NCI-H345 treated with DMSO at 0.1 percent for 48 hours (cell line): Measurements from ENCODE around the gene MTARC1.
A peak's percentile ranks its signal among the peaks of the same experiment; 100 is the strongest.

Source experiments
- DNase-seq: peaks from one replicate; lab custom pipeline; 2025; ENCODE audit not compliant: unreplicated experiment; lab: John Stamatoyannopoulos, UW

Gene MTARC1

GRCh38 chr1:220770245-220770913 lies 16.3 kb upstream of the MTARC1 start:
- no peak for DNase-seq

DNA sequence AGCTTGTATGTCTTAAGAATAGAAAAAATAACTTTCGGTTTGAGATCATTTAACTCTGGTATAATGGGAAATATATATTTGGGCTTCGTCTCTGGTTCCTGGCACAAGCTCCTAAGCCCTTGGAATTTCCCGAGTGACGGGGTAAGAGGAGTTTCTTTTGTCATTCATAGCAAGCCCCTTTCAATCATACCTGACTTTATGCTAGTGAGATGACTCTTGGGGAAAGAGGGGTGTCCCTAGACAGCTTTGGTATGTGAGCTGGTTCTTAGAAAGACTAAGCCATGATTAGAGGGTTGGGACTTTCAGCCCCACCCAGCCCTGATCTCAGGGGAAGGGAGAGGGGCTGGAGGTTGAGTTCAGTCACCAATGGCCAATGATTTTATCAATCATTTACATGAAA lies 13.9 kb upstream of the MTARC1 start:
- DNase-seq: no peak

DNA sequence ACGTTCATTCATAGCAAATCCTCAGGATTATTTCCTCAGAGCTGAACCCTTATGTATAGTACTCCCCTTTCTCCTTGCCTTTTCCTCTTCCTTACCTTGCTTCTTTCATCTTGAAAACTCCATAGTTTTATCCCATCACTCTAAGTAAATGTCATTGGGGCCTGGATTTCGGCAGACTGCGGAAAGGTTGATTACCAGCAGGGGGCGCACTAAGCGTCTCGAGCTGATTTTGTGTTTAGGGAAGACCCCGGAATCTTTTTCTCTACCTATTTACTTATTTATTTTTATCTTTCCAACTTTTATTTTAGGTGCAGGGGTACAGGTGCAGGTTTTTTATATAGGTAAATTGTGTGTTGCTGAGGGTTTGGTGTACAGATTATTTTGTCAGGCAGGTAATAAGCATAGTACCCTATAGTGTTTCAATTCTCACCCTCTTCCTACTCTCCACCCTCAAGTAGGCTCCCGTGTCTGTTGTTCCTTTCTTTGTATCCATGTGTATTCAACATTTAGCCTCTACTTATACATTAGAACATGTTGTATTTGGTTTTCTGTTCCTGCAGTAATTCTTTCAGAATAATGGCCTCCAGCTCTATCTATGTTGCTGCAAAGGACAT lies 11.4 kb upstream of the MTARC1 start:
- no peak for DNase-seq

- no peak for DNase-seq
Observed at GRCh38 chr1:220776254-220776653, 10.5 kb upstream of the MTARC1 start.

DNA sequence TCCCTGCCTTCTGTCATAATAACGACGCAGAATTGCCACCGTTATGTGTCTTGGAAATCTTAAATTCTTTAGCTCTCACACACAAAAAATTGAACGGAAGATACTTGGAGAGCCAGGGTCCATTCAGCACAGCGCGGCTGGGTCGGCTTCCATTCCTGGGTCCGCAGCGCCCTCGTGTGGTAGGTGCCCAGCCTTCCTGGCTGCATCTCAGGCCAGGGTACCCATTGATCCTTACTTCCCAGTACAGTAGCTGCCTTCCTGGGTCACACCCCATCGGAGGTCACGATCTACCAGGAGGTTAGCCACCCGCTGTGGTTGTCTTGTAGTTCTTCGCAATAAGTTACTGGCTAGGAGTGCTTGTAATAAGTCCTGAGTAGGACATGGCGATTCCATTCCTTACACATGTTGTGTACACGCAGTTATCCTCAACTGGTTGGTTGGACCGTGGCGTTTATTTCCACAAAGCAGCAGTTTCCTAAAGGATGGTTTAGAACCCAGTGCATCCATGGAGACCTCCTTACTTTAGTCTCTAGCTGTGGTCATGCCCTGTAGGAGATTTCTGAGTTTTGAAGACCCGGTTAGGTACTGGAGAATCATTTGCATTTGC lies 9.9 kb upstream of the MTARC1 start:
- DNase-seq: peak; percentile 61

- DNase-seq: no peak
Observed at GRCh38 chr1:220783453-220783852, 3.3 kb upstream of the MTARC1 start.

- no peak for DNase-seq
Observed at GRCh38 chr1:220784751-220785150, 2.0 kb upstream of the MTARC1 start.

GRCh38 chr1:220785166-220786056 lies 1.3 kb upstream of the MTARC1 start:
- DNase-seq: no peak

- no peak for DNase-seq
Observed at GRCh38 chr1:220786057-220786336, 716 bp upstream of the MTARC1 start.

- DNase-seq: peak; percentile 41
Observed at GRCh38 chr1:220787069-220787619, 431 bp downstream of the MTARC1 start.

- no peak for DNase-seq
Observed at GRCh38 chr1:220788900-220789299, 2.2 kb downstream of the MTARC1 start.

- no peak for DNase-seq
Observed at GRCh38 chr1:220789532-220790147, 2.9 kb downstream of the MTARC1 start.

GRCh38 chr1:220791285-220791684 lies 4.6 kb downstream of the MTARC1 start:
- DNase-seq: peak; percentile 11

DNA sequence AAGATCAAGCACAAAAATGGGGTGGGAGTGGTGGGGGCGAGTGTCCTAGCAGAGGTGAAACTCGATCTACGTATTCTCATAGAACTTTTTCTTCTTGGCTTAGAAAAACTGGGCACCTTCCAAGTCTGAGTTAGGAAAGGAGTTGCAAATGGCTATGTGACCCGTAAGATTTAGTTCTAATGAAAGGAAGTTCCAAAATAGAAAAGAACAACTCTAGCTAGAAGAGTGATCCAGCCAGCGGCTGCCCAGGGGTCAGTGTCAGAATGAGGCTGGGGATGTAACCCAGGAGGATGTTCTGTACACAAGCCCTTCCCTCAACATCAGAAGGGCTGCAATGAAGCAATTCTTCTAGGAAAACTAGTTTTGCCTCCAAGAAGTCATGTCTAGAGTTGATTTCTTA lies 5.2 kb downstream of the MTARC1 start:
- DNase-seq: no peak

GRCh38 chr1:220796530-220796929 lies 9.8 kb downstream of the MTARC1 start:
- no peak for DNase-seq

DNA sequence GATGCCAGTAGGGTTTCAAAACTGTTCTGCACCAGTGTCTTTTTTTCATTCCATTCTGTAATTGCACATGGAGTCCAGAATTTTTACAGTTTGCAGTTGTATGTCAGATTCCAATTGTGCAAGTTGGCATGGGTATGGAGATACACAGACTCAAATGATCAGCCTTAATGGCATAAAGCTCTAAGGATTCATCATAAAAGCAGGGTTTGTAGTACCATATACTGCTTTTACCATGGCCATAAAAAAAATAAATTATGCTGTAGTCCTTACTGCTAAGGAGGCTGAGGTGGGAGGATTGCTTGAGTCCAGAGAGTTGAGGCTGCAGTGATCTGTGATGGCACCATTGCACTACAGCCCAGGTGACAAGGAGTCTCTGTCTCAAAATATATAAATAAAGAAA lies 10.3 kb downstream of the MTARC1 start:
- DNase-seq: no peak

DNA sequence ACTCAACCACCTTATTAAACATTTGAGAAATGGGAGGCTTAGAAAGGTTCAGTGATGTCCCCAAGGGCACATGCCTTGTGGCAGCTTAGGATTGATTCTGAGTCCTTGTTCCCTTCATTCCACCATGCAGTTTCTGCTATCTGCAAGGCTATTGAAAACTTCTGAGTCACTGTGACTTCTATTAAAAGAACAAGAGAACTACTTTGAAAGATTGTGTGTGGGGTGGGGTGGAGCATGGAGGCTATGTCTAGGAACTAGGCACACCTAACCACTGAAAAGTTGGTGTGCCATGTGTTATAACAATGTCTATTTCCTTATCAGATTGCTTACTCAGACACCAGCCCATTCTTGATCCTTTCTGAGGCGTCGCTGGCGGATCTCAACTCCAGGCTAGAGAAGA lies 10.8 kb downstream of the MTARC1 start:
- DNase-seq: no peak

DNA sequence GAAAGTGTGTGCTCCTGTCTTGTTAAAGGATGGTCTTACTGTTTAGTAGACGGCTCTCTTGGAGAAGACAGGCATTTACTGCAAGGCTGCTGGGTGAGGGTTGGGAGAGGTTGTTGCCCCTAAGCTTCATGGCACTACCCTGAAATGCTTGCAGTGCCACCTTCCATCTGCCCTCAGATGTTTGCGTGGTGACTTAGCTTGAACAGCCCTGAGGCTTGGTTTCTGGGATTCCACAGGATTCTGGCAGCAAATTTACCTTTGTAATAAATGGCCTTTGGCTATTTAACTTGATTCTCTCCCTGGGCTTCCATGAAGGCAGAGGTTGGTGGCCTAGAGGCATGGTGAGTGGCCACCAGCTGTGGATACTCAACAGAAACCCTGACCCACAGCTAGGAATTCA lies 11.6 kb downstream of the MTARC1 start:
- DNase-seq: no peak

DNA sequence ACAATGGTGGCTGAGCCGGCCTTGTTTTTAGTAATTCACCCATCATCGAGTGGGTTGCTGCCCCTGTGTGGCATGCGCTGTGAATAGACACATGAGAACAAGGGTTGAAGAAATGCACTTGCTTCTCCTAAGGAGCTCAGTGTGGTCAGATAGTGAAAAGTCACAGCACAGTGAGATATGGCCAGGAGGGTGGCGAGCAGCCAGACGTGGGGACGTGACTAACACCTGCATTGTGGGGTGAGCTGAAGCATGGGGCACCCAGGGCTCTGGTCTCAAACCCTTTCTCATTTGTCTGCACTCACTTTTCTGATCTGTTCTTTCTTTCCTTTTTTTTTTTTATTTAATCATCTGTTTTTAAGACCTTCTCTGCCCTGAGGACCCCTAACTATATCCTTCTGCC lies 13.5 kb downstream of the MTARC1 start:
- DNase-seq: no peak

DNA sequence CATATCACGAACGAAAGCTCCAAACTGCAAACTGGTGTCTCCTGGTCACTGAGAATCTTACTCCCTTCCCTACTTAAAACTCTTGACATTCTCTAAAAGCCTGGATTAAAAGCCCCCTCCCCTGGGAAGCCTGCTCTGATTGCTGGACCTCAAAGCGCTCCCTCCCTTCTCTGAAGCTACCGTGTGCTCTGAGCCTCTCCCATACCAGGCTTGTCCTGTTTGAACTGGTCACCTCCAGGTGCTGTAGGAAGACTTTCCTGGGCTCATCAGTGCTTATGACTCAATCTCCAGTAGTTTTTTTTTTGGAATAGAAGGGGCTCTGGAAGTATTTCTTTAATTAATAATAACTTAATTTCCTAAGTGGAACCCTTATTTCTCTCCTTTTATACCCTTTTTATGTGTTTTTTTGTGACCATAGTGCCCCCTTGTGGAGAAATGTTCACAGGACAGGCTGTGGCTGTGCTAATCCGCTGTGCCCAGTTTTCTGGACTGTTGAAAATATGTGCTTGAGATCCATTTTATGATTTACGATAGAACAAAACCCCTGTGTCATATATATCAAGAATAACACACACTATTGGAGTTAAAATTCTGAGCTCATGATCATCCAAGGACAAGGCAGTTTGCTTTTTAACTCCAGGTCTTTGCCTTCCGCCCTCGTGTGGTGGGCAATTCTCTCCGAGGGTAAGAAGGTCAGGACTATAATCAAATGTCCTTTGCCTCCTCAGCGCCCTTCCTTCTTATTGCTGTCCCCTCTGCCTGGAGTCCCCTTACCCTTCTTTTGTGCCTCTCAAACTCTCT lies 16.9 kb downstream of the MTARC1 start:
- peak; percentile 22 for DNase-seq
